HG02678 (cell line): ENCODE data around the gene CXCR5.

ENCODE experiments used
- ATAC-seq: cut with Tn5 transposase; IDR thresholded peaks from one replicate; pipeline ENCODE4 v1.9.1; 2021; ENCODE audit warnings: mild to moderate bottlenecking, moderate library complexity; ENCODE audit not compliant: unreplicated experiment

The CXCR5 gene

GRCh38 chr11:118897721-118898310 lies 14.1 kb downstream of the CXCR5 start:
- ATAC-seq = no peak

GRCh38 chr11:118898400-118899295 lies 15.0 kb downstream of the CXCR5 start:
- ATAC-seq = no peak

- ATAC-seq = no peak
These were observed 15.6 kb downstream of the CXCR5 start for GRCh38 chr11:118899296-118899688.

GRCh38 chr11:118899706-118900360 lies 16.1 kb downstream of the CXCR5 start:
- ATAC-seq = no peak

- no peak for ATAC-seq
These were observed 17.1 kb downstream of the CXCR5 start for GRCh38 chr11:118900535-118901384.

GRCh38 chr11:118901494-118902335 lies 18.0 kb downstream of the CXCR5 start:
- ATAC-seq = no peak

GRCh38 chr11:118902336-118903203 lies 18.9 kb downstream of the CXCR5 start:
- ATAC-seq = no peak

- ATAC-seq = no peak
These were observed 19.7 kb downstream of the CXCR5 start for GRCh38 chr11:118903204-118904015.

- peak; percentile 74 for ATAC-seq
These were observed 23.7 kb downstream of the CXCR5 start for GRCh38 chr11:118907051-118908042.

GRCh38 chr11:118908264-118908663 lies 24.6 kb downstream of the CXCR5 start:
- no peak for ATAC-seq

- no peak for ATAC-seq
These were observed 25.4 kb downstream of the CXCR5 start for GRCh38 chr11:118908901-118909618.

GRCh38 chr11:118909619-118910308 lies 26.1 kb downstream of the CXCR5 start:
- ATAC-seq = no peak

GRCh38 chr11:118910309-118911112 lies 26.8 kb downstream of the CXCR5 start:
- no peak for ATAC-seq

GRCh38 chr11:118911113-118911879 lies 27.6 kb downstream of the CXCR5 start:
- ATAC-seq = no peak
